Kidney epithelial cell (primary cell): ENCODE measurements around the gene GUCY1A1. TPM values are rescaled to one million over a fixed set of nuclear protein-coding genes. Genes with fewer than 3 reads are reported as not detected.

ENCODE experiments used
- DNase-seq: peaks from one replicate; pipeline ENCODE4 v3.0.0-alpha.2; 2010; ENCODE audit warnings: low read depth
- H3K27me3 ChIP-seq: 2 replicates; pipeline ENCODE4 v1.6.0; 2011; ENCODE audit warnings: low read length; ENCODE audit not compliant: control insufficient read depth, insufficient read depth
- H3K36me3 ChIP-seq: 2 replicates; pipeline ENCODE4 v1.5.1; 2011; ENCODE audit warnings: low read length; ENCODE audit not compliant: control insufficient read depth, insufficient read depth
- H3K4me3 ChIP-seq: 2 replicates; pipeline ENCODE4 v1.5.1; 2011; ENCODE audit warnings: low read depth, mild to moderate bottlenecking, control low read depth, low read length
- CTCF ChIP-seq: IDR thresholded peaks from 2 replicates; pipeline ENCODE4 v1.5.1; 2011; ENCODE audit warnings: mild to moderate bottlenecking, moderate library complexity, low read length, control low read depth, inconsistent platforms; ENCODE audit not compliant: insufficient read depth, poor library complexity, severe bottlenecking
- total RNA-seq: library from RNA; depleted of rRNA; stranded (reverse); fragments of >200 nt; gene quantifications from 2 replicates; pipeline ENCODE4 v1.2.3, GENCODE V29; 2015

Gene GUCY1A1
- 2.2 and 3.1 TPM in 2 replicates for total RNA-seq

- no peak for TF ChIP-seq CTCF
- no peaks in the 10 kb centered on the region for H3K27me3 ChIP-seq
- no peaks in the 10 kb centered on the region for H3K36me3 ChIP-seq
- DNase-seq = no peak
- H3K4me3 ChIP-seq = peak within 1 kb of the TSS; percentile 66
Observed at GRCh38 chr4:155666344-155667221, at the start of gene GUCY1A1. TSS of gene GUCY1A1 (plus strand) at chr4:155666848. CDS start at chr4:155696868, 30,020 bp downstream.

GRCh38 chr4:155617296-155617695, 49.4 kb upstream of the GUCY1A1 start:
- Histone ChIP-seq H3K36me3 (no peaks in the 10 kb centered on the region), H3K27me3 (no peaks in the 10 kb centered on the region), H3K4me3 (no peak overlapping the region)
- TF ChIP-seq CTCF = no peak
- DNase-seq = no peak

GRCh38 chr4:155618183-155618838, 48.3 kb upstream of the GUCY1A1 start:
- Histone ChIP-seq H3K36me3 (no peaks in the 10 kb centered on the region), H3K4me3 (no peak overlapping the region), H3K27me3 (no peaks in the 10 kb centered on the region)
- DNase-seq = no peak
- no peak for TF ChIP-seq CTCF

- TF ChIP-seq CTCF = no peak
- H3K4me3 ChIP-seq = no peak overlapping the region
- no peaks in the 10 kb centered on the region for H3K27me3 ChIP-seq
- no peaks in the 10 kb centered on the region for H3K36me3 ChIP-seq
- no peak for DNase-seq
Observed at GRCh38 chr4:155620637-155621036, 46.0 kb upstream of the GUCY1A1 start.

- no peak for TF ChIP-seq CTCF
- peak; percentile 70 for DNase-seq
- H3K27me3 ChIP-seq = no peaks in the 10 kb centered on the region
- H3K4me3 ChIP-seq = no peak overlapping the region
- no peaks in the 10 kb centered on the region for H3K36me3 ChIP-seq
Observed at GRCh38 chr4:155624478-155624877, 42.2 kb upstream of the GUCY1A1 start.
